Heart left ventricle (tissue), 13 donors: ENCODE data around the gene LRRC1.

Source experiments
- CTCF ChIP-seq, 12 donors: fragments of 200-600 bp; sonication (generic) in 4 of 12; IDR thresholded peaks; one replicate each; pipeline versions ENCODE4 v1.5.0 to v1.8.0; 2018 to 2022; ENCODE audit warnings: antibody characterized with exemption in 12 of 12, mild to moderate bottlenecking in 5 of 12
- POLR2A ChIP-seq, 2 donors: fragments of 450-650 bp; IDR thresholded peaks; one replicate each; pipeline ENCODE4 v1.6.1; 2017; ENCODE audit warnings: antibody characterized with exemption in 2 of 2, mild to moderate bottlenecking in 2 of 2, moderate library complexity in 2 of 2
- donor health status: ischemic (EF 13 %, LVEDD 7.1; RV severe dilation, severe dysfunction).
- donor health status: DM: no; HTN: yes; CAD: no.
- donor health status: DM: no; HTN: no; CAD: no.
- donor health status: ischemic (EF 25% LVEDD 6.9; RV normal size, moderate dysfunction).
- donor health status: ischemic (EF 25% LVEDD 5.7; RV mildly dilated, moderate dysfunction).
- donor health status: ischemic (EF 35%, LVEDD 5.7; RV mildly dilated, moderate dysfunction).
- donor health status: nonischemic (EF 11% LVEDD 7.7; RV severe dilation, severe dysfunction).
- donor health status: DM: yes; HTN: yes; CAD: no.
- donor health status: PGD.
- donor health status: ischemic (EF 29% LVEDD 5.4; RV normal size, mild dysfunction).
- donor health status: nonischemic (EF 23%, LVEDD 6.1; RV moderate dilation, normal function).

GRCh38 chr6:53866226-53866625 is 71.4 kb downstream of the LRRC1 start:
- TF ChIP-seq CTCF (IDR thresholded peaks at IDR 0.05) (no peak), POLR2A (IDR thresholded peaks at IDR 0.05) (no peak)
